IPS DF 4.7 (cell line): ENCODE measurements around the gene CCDC92.
A peak's percentile ranks its signal among the peaks of the same experiment; 100 is the strongest.

Experiments
- DNase-seq: peaks from one replicate; pipeline ENCODE4 v3.0.0-alpha.2; 2013; ENCODE audit warnings: low spot score; ENCODE audit errors: extremely low read depth

The CCDC92 gene

GRCh38 chr12:123976227-123976826 is 3.7 kb upstream of the CCDC92 start:
- DNase-seq, result no peak

GRCh38 chr12:123973552-123974341 is 1.1 kb upstream of the CCDC92 start:
- DNase-seq, result no peak

GRCh38 chr12:123971770-123972456 is 718 bp downstream of the CCDC92 start:
- peak; percentile 94 for DNase-seq

GRCh38 chr12:123971449-123971769 is 1.2 kb downstream of the CCDC92 start:
- DNase-seq, result no peak

- no peak for DNase-seq
Measured at GRCh38 chr12:123967121-123967586, 5.5 kb downstream of the CCDC92 start.

GRCh38 chr12:123966596-123966995 is 6.0 kb downstream of the CCDC92 start:
- DNase-seq, result no peak

- DNase-seq, result no peak
Measured at GRCh38 chr12:123965382-123965781, 7.2 kb downstream of the CCDC92 start.

GRCh38 chr12:123963821-123964220 is 8.8 kb downstream of the CCDC92 start:
- no peak for DNase-seq

- no peak for DNase-seq
Measured at GRCh38 chr12:123962513-123962912, 10.1 kb downstream of the CCDC92 start.

GRCh38 chr12:123961585-123962345 is 10.9 kb downstream of the CCDC92 start:
- DNase-seq, result no peak

GRCh38 chr12:123960856-123961255 is 11.8 kb downstream of the CCDC92 start:
- no peak for DNase-seq

GRCh38 chr12:123960029-123960735 is 12.4 kb downstream of the CCDC92 start:
- DNase-seq, result no peak

- DNase-seq, result no peak
Measured at GRCh38 chr12:123958876-123959275, 13.8 kb downstream of the CCDC92 start.

- no peak for DNase-seq
Measured at GRCh38 chr12:123958462-123958861, 14.2 kb downstream of the CCDC92 start.

- no peak for DNase-seq
Measured at GRCh38 chr12:123957196-123957595, 15.4 kb downstream of the CCDC92 start.

- no peak for DNase-seq
Measured at GRCh38 chr12:123956249-123956648, 16.4 kb downstream of the CCDC92 start.

GRCh38 chr12:123954647-123955350 is 17.8 kb downstream of the CCDC92 start:
- no peak for DNase-seq

GRCh38 chr12:123952037-123952436 is 20.6 kb downstream of the CCDC92 start:
- no peak for DNase-seq

- DNase-seq, result no peak
Measured at GRCh38 chr12:123951467-123951866, 21.2 kb downstream of the CCDC92 start.
